HG03045 (cell line): ENCODE results near the gene CLDN17.

Experiments used
- ATAC-seq: cut with Tn5 transposase; IDR thresholded peaks from one replicate; pipeline ENCODE4 v1.9.1; 2021; ENCODE audit warnings: mild to moderate bottlenecking, moderate library complexity; ENCODE audit not compliant: unreplicated experiment

Gene CLDN17

DNA sequence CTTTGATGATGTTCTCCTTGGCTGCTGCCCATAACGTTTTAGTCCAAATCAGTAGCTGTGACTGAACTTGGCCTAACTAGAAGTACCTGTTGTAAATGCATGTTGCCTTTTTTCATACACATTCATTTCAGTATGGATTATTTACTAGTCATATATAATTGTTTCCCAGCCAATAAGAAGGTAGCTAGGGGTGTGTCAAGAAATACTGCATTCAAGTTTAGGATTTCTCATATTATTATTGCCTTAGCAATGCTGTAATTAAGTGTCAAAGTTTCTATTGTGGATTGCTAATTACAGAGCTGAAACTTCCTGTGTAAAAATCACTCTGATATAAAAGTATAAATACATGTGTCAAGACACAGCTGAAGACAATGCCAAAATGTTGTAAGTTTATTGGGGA, at the start of gene CLDN17:
CLDN17 (minus strand) TSS at position 101 of the 400 bp plus-strand sequence. CDS start 188 bp downstream, outside the sequence.
- no peak for ATAC-seq

DNA sequence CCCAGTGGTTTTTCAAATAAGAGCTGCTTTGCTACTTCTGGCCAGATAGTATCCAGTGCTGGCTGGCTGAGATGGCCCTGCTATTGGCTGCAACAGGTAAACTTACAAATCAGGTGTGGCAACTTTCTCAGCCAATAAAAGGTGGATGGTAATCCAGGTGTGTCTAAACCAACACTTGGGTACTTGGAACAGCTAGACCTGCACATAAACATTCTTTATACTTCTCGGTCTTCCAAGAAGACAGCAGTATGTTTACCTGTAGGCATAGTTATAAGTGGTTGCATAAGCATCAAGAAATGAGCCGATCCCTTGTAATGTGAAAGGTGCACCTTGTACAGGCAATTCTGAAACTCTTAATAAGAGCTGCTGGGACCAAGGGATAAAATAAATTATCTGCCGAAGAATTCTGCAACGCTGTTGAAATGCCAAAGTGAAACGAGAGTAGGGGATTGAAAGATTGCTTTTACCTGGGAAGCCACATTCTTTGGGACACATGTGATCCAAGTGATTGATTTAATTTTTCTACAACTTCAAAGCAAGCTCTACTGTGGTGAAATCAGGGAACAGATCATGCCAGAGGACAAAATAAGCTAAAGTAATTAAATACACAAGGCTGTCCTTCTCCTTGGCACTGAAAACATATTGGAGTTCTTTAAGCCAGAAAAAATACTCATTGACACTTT, 49.6 kb upstream of the CLDN17 start, which contains the start of gene CLDN8:
CLDN8 (minus strand) TSS at position 57 of the 683 bp plus-strand sequence. CDS start 172 bp downstream, outside the sequence.
- ATAC-seq, result no peak

DNA sequence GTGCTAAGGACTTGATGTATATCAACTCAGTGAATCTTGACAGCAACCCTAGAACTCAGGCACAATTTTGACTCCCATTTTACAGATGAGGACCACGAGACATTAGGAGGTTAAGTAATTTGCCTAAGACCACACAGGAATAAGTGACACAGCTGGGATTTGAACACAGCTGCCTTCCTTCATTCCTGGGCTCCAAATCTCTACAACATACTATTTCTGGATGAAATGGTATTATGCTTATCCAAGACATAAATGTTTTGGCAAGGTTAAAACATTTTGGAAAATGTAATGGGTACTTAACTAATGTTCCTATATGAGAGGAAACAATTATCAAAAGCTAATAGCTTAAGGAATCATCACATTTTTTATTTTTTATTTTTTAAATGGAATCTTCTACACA, 44.5 kb upstream of the CLDN17 start:
- no peak for ATAC-seq

DNA sequence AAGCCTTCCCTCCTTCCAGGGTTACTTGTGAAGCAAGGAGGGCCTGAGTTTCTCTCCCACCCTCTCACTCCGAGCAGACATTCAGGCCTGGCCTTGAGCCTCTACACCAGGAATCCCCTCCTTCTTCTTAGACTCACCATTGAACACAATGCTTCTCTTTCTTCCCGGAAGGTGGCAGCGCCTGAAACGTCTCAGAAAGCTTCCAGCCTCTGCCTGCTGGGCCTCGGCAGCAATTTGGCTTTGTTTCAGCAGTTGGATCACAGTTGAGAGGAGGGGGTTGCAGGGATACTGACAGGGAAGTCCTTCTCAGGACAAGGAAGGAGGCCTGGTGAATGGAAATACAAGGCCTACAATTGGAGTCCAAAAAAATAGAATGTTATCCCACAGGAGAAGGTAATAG, 43.0 kb upstream of the CLDN17 start:
- ATAC-seq, result no peak

DNA sequence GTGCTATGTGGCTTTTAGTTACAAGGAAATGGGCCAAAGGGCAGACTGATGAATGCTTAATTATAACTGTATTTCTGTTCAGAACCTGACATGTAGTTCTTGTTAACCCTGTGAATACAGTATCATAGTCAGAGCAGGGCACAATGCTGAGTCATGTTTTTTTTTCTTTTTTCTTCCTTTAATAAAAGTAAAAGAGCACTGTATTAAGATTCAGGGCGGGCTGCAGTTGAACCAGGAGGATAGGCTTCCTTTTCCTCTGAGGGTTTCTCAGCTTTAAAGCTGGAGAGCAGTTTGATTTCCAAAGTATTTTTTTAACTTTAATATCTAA, 40.6 kb upstream of the CLDN17 start:
- ATAC-seq, result no peak

DNA sequence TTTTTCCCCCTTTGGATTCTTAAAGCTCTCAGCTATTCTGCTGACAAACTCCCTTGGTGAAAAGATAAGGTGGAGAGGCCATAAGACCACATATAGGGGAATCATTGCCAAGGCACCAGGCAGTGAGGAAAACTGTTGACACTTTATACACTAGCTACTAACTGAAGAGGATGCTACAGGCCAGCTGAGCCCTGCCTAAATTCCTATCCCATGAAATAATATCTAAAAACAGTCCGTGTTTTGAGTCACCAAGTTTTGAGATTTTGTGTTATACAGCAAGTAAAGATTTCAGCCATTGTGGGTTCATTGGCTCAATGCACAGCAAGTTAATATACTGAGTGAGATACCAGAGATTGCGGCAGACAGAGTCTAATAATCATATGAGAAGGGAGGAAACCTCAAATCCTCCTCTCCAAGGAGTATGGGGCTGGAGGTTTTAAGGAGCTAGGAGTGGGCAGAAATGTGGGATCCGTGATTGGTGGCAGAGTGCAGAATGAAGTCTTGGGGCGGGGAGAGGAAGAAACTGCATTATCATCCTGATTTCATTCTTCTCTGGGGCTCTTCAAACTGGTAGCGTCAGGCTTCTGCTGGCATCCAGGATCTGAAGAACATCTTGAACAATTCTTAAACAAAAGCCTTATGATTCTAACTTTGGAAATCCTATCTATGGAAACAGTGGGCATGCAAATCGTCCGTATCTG, 40.1 kb upstream of the CLDN17 start:
- no peak for ATAC-seq

DNA sequence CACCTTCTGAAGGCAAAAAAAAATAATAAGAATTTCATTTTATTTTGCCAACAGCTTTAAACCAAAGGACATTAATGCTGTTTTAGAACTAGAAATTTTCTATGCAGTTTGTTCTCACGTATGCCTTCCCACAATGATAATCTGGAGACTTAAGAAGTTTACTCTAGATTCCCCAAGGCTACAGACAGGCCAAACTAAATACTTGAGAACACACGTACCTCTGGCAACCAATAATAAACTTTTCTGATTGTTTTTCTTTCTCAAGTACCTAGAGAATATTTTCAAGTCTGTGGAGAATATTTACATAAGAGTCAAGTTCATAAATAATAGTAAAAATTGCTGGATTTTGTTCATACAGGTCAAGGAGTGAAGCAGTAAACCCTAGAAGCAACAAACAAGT, 33.4 kb upstream of the CLDN17 start:
- no peak for ATAC-seq

DNA sequence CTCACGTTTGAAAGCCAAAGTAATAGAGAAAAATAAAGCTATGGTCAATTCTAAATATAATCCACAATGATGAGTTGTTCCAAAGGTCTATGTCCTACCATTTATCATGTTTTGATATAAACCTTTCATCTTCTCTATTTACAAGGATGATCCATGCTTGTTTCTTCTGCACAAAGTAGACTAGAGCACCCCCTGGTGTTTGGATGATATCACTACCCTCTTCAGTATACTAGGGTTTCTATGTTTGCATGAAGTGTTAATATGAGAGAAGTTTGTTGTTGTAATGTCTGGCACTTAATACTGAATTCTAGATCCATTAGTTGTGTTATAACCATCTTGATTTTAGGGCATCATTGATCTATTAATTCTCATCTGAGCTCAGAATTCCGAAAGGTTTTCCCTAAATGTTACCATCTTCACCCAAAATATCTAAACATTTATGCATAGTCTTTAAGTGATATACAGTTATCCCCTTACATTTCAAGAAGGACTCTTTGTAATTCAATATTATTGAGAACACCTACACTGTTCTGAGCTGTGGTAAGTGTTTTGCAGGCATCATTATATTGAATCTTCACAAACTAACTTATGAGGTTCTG, 28.2 kb upstream of the CLDN17 start:
- ATAC-seq, result no peak

DNA sequence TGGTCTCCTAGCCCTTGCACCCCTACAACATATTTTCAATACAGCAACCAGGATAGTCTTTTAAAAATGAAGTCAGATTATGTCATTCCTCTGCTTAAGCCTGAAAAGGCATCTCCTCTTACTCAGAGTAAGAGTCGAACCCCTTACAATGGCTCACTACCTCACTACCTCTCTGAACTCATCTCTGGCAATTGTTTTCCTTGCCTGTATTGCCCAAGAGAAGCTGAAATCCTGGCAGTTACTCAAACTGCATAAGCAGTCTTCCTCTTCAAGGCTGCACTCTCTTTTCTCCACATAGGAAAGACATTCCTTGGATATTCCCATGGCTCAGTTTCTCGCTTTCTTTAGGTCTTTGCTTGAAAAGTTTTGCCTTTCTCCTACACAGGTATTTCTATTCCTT, 26.6 kb upstream of the CLDN17 start:
- no peak for ATAC-seq

GRCh38 chr21:30190554-30190953, 23.9 kb upstream of the CLDN17 start:
- no peak for ATAC-seq

GRCh38 chr21:30189773-30190172, 23.2 kb upstream of the CLDN17 start:
- no peak for ATAC-seq

DNA sequence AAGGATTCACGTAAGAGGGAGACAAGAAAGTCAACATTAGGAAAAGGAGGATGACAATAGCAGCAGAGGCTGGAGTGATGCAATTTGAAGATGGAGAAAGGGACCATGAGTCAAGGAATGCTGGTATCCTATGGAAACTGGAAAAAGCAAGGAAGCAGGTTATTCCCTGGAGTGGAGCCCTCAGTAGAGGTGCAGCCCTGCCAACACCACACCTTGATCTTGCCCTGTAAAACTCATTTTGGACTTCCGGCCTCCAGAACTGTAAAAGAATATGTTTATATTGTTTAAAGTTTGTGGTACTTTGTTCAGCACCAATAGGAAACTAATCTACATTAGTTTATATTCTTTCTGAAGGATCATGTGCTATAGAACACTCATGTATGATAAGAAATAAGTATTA, 19.6 kb upstream of the CLDN17 start:
- no peak for ATAC-seq

DNA sequence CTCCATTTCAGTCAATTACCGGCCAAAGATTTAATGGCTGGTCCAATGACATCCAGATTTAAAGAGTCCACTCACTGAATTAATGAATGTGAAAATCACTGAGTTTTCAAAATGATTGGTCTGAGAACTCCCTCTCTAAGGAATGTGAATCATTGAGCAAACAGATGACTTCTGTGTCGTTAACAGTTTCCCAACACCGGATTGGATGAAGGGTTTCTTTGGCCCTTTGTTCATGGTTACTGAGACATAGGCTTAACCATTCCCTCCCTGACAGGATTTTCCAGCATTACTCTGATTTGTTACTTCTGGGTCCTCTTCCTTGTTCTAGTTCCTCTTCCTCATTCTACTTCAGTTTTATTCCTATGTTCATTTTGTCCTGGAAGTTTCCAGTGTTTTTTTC, 1.5 kb upstream of the CLDN17 start:
- ATAC-seq, result no peak

GRCh38 chr21:30166171-30166570, 434 bp downstream of the CLDN17 start:
- no peak for ATAC-seq

GRCh38 chr21:30164796-30165195, 1.8 kb downstream of the CLDN17 start:
- no peak for ATAC-seq

- ATAC-seq, result no peak
Measured at GRCh38 chr21:30153697-30154340, 12.8 kb downstream of the CLDN17 start.

DNA sequence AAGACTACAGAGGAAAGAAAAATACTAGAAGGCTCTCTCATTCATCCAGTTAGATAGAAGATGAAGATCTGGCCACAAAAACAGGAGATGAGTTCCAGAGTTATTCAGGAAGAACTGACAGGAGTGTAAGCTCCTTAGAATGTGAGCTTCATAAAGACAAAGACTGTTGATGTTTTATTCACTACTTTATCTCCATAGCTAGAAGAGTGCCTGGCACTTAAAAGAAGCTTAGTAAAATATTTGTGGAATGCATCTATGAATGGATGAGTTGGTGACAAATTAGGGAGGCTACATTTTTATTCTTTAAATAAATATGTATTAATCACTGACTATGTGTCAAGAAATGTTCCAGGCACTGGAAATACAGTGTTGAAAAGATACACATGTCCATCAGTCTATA, 13.8 kb downstream of the CLDN17 start:
- no peak for ATAC-seq

DNA sequence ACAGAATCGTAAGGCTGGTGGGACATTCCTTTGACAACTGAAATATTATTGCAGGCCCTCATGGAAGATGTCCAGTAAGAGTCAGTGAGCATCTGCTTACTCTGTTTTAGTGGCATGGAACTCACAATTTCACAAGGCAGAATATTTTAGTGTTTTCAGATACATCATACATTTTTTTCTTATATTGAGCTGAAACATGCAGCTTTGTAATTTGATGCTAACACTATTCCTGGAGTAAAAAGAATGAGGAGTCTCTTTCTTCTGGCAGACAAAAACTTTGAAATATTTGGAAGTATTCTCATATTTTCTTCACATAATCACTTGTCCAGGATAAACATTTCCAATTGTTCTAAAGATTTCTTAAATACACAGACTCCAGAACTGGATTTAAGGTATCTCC, 17.7 kb downstream of the CLDN17 start:
- ATAC-seq, result no peak

GRCh38 chr21:30146558-30147282, 19.9 kb downstream of the CLDN17 start:
- no peak for ATAC-seq

DNA sequence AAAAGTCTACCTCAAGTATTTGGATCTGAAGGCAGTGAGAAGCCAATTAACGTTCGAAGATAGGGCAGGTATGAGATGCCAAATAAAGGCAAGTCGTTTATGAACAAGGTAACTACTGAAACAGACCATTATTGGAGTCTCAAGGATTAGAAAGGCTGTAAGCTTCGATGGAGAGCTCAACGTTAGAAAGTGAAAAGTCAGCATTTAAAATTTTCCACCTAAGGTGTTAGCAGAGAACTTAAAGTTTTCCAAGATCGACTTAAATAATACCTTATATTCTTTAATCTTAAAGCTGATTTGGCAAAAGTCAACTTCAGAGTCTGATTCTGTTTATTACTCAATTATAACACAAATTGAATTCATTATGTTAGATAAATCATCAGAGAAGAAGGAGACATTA, 28.1 kb downstream of the CLDN17 start:
- ATAC-seq, result no peak

- ATAC-seq, result no peak
Measured at GRCh38 chr21:30129246-30129645, 37.4 kb downstream of the CLDN17 start.
